Measurements from ENCODE around the gene TTC9B.
"Not testable (repeated sequence)": the region's sequence is repeated elsewhere in the genome, so short reads cannot be mapped to it uniquely, and the experiment has no call there.

The TTC9B gene

DNA sequence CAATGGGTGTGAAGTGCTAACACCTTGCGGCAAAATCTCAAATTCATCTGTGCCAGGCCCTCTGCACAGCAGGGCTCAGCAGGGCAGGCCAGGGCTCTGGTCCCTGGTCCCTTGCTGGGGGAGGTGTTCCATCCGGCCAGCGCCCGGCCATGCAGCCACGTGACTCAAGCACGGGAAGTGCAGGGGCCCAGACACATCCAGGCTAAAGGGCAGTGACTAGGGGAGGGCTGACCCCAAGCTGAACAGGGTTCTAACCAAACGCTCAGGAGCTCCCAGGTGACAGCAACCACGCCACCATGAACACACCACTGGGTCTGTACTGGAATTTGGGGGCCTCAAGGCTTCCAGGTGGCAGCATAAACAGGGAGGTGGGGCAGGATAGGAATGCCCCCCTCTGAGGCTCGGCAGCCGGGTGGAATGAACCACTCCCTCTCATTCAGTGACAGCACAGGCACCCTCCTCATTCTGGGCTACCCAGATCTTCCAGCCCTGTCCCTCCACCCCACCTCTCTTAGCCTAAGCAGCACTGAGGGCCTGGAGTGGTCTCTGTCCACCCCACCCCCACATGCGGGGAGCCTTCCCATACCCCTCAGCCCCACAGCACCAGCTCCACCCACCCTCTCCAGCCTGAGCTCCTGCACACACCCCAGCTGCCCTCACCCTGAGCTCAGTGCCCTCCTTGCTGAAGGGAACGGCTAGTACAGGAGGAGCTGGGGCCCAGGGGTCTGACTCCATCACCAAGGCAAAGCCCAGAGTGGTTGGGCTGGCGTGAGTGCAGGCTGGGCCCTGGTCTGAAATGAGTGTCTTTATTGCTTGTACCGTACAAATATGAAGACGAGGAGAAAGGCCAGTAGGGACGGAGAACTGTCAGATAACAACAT lies 13.6 kb upstream of the TTC9B start:
- no peak for DNase-seq

DNA sequence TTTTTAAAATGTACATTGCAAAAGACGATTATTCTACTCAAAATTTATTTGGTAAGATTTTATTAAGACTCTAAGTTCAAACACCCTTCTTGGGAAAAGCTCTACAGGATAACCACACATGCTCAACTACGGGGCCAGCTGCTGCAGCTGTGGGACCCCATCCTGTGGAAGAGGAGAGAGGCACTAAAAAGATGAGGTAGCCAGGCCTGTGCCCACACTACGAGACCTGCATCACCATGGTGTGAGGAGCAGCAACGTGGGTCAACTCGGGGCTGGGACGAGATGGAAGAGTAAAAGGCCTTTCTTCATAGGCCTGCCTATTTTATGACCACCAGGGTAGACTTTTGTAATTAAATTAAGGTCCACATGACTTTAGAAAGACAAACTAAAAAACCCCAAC lies 12.9 kb upstream of the TTC9B start:
- DNase-seq = no peak

DNA sequence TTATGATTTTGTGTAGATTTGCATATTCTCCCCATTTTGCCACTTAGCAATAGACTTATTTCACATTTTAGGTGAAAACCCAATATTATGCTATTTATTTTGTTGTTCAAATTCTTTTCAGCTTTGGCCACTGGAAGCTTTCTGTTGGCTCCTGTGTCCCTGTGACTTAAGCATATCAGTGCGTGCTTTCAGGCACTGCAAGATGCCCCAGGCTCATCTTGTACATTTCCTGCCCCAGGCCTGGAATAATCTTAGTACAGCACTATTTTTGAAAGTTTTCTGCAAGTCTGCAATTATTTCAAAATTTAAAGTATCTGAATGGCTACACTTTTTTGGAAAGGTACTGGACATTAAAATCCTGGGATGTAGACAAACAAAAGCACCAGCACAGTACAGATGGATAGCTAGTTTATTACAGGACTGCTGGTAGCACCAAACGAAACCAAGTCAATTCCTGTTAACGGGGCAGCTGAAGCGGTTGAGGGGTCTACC lies 11.8 kb upstream of the TTC9B start:
- DNase-seq = no peak

DNA sequence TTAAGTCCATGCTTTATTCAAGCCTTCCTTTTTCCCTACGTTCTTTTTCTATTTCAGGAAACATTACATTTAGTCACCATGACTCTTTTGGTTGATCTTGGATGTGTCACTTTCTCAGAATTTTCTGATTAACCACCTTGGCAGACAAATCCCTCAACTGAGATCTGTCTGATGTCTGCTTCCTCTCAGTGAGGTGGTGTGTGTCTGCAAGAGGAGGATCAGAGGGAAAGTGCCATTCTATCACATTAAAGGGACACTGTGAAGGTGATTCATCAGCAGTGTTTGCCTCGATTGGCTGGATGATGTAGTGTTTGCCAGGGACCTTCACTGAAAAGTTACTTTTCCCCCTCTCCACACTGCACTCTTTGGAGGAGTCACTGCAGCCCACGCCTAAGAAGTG lies 11.3 kb upstream of the TTC9B start:
- peak; percentile 16 to 29 for DNase-seq

DNA sequence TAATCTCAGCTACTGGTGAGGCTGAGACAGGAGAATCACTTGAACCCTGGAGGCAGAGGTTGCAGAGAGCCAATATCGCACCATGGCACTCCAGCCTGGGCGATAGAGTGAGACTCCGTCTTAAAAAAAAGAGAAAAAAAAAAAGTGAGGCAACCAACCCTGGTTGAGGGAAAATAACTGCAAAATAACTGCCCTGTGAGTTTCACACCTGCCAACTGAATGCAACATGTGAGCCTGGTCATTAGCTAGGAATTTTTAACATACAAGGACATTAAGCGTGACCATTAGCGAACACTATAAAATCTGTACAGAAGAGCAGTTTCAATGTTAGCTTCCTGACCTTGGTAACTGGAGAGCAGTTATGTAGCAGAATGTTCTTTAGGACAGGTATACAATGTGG lies 10.7 kb upstream of the TTC9B start:
- no peak for DNase-seq

DNA sequence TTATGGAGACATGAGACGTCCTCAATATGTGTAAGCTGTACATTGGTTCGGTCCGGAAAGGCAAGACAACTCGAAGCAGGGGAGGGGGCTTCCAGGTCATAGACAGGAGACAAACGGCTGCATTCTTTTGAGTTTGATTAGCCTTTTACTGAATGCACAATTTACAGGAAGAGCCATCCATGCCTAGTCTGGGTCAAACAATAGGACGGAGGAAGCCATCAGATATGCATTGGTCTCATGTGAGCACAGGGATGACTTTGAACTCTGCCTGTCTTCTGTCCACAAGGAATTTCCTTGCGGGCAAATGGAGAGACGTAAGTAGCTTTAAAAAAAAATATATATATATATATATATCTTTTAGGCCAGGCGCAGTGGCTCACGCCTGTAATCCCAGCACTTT lies 10.2 kb upstream of the TTC9B start:
- DNase-seq = no peak

DNA sequence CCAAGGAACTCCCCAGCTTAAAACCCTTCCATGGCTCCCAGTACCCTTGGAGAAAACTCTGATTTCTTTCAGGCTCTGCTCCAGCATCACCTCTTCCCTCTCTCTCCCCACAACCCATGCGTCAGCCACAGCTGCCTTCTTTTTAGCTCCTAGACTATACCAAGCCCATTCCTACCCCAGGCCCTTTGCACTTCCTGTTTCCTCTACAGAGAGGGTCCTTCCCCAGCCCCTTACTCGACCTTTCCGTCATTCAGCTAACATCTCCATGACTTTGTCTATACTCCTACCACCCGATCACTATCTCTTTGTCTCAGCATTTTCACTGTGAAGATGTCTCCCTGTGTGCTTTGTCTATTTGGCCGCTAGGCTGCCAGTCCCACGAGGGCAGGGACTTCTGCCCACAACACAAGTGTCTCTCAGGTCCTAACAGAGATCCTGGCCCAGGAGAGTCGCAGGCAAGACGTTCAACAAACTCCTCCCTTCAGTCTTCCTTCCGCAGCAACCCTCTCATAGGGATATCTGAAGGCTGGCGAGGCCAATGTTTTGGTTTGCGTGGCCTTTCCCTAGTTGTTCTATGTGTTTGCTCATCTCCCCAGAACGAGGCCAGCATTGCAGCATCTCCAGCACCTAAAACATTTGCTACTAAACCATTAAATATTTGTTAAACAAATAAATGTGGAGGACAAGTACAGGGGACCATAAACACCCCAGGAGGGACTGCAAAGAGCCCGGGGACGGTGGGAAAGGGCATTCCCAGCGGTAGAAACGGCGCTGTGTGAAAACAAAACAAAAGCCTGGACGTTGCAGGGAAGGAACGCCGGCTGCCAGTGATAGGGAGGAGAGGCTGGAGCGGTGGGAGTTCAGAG lies 7.5 kb upstream of the TTC9B start:
- DNase-seq = no peak

DNA sequence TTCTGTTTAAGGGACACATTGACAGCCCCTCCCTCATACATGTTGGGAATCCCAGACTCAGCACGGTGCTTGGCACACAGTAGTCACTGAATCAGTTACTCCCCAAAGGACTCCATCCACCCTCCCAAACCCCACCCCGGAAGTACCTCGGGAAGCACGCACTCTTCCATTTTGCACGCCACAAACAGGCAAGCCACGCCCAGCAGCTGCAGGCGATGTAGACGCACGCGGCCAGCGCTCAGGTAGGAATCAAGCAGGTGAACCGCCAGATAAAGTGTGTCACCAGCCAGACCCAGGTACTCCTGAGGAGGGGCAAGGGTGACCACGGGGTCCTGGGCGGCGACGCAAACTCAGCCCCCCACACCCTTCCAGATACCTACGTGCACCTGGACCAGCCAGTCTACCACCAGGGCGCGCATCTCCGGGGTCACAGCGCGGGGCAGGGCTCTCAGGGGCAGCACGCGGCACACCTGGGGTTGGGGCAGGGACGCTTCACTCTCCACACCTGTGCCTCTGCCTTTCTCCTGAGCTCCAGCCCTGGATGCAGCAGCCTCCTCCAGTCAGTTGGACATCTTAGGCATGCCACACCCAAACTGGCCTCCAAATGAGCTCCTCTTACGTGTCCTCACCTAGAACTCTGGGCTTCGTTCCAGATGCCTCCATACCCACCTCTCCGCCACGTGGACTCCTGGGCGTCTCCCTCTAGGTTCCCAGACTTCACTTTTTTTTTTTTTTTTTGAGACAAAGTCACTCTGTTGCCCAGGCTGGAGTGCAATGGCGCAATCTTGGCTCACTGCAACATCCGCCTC lies 6.4 kb upstream of the TTC9B start:
- no peak for DNase-seq

DNA sequence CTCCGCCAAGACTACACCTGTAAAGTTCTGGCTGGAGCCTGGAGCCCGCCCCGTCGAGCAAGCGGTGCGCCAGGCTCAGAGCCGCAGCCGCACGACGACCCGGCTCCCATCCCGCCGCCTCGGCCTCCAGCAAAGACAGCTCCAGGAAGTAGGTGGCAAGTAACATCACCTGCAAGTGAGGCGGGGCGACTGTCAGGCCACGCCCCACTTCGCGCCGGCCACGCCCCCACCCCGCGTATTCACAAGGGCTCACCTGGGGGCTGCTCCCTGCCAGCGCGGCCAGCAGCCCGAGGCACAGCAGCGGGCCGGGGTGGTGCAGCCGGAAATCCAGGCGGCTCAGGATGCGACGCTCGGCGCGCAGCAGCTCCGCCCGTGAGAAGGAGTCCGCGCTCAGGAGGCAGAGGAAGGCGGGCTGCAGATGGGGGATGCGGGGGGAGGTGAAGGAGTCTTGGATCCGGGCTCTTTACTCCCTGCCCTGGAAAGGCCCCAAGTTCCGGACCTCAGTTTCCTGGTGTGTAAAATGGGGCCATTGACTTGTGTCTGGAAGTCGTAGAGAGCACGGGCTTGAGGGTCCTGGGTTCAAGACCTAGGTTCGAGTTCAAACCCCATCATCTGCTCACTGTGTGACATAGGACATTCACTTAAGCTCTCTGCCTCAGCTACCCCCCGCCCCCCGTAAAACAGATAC lies 5.1 kb upstream of the TTC9B start:
- peak; percentile 14 to 35 for DNase-seq

DNA sequence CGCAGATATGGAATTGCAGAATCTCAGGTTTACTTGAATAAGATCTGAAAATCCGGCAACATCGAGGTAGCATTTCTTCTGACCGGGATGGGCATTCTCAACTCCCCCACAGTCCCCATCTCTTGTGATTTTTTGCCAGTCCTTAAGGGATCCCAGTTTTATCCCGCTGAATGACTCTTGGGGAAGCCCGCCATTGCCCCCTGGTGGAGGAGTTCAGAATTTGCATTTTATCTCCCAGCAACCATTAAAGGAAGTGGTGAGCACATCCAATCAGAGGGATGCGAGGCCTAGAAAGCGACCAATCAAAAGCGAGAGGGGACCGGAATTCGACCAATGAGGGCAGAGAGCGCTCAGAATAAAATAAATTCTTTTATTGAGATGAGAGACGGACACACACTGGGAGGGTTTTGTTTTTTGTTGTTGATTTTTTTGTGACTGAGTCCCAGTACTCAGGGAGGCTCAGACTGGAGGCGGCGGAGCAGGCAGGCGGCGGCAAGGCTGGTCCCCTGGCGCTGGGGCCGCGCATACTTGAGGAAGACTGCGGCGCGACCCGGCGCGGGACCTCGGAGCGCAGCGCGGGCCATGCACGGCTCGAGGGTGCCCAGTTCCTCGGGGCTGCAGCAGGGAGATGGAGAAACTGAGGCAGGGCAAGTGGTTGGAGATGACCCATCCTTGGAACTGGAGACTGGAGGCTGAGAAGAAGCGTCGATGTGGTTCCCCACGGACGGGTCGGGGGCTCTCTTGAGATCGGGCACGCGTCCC lies 3.9 kb upstream of the TTC9B start:
- peak; percentile 66 to 78 for DNase-seq

DNA sequence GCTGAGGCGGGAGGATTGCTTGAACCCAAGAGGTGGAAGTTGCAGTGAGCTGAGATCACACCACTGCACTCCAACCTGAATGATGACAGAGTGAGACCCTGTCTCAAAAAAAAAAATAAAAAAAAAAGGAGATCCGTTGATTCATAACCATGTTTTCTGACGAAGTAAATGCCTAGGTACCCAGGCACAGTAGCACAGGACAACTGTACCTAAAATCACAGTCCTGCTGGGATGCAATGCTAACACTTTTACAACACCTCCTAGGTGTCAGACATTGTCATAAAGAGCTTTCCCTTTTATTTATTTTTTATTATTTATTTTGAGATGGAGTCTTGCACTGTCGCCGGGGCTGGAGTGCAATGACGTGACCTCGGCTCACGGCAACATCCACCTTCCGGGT lies 2.5 kb upstream of the TTC9B start:
- no peak for DNase-seq

DNA sequence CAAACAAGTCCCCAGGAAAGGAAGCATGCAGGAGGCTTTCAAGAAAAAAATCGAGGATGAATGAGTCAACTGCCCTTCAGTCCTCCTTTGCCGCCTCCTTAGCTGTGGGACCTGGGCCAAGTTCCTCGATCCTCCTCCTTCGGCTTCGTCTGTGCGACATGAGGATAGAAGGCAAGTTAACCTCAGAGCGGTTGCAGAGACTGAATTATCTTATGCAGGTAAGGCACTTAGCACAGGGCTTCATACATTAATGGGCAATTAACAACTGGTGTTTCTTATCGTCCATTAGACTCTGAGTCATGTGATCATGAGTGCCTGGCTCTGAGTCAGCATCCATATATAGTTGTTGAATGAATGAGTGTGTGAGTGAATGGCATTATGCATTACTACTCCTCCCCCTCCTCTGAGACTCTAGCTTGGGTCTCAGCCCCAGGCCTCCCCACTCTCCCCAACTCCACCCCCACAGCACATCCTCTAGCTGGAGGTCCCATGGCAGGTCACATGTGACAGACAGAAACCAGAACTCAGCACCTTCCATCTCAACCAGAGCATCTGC lies 1.6 kb upstream of the TTC9B start:
- DNase-seq = no peak

DNA sequence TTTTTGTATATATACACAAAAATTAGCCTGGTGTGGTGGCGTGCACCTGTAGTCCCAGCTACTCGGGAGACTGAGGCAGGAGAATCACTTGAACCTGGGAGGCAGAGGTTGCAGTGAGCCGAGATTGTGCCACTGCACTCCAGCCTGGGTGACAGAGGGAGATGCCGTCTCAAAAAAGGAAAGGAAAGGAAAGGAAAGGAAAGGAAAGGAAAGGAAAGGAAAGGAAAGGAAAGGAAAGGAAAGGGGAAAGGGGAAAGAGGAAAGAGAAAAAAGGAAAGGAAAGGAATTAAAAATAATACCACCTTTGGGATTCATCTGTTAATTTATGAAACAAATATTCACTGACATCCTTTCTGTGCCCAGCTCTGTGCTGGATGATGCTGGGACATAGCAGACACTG lies 845 bp upstream of the TTC9B start:
- not testable (repeated sequence) for DNase-seq

DNA sequence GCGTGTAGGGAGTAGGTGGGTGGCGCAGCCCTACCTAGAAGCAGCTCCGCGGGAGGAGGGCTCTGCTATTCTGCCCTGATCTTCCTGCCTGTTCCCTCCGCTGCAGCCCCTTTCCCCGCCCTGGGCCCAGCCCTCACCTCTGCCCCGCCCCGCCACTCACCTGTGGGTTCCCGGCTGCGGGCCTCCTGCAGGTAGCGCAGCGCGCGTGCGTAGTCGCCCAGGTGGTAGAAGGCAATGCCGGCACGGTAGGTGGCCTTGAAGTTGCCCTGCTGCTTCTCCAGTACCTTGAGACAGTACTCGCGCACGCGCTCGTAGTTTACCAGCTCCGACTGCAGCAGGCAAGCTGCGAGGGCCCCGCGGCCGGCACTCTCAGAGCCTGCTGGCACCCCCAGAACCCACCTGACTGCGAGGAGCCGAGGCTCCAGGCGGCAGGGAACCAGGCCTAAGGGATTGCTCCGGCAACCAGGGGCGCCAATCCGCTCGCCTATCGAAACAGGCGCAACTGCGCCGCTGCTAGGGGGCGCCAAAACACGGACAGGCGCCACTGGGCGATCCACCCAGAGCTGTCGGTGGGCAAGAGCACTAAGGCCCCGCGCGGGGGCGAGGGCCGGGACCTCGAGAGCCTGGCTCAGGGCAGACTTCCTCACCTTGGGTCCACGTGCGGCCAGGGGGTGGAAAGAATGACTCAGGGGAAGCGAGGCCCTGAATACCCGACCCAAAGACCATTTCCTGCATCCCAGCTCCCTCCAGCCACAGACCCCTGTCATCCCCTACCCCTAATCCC lies 965 bp downstream of the TTC9B start:
- no peak for DNase-seq

DNA sequence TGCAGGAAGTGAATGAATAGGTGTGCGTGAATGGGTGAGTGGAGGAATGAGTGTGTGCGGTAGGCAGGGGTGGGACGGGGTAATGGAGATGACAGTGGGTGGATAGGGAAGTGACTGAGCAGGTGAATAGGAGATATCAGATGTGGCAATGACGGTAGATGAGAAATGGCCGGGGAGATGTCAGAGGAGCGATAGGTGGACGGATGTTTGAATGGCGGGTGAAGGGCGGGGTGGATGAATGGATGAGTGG lies 1.5 kb downstream of the TTC9B start:
- DNase-seq = no peak

DNA sequence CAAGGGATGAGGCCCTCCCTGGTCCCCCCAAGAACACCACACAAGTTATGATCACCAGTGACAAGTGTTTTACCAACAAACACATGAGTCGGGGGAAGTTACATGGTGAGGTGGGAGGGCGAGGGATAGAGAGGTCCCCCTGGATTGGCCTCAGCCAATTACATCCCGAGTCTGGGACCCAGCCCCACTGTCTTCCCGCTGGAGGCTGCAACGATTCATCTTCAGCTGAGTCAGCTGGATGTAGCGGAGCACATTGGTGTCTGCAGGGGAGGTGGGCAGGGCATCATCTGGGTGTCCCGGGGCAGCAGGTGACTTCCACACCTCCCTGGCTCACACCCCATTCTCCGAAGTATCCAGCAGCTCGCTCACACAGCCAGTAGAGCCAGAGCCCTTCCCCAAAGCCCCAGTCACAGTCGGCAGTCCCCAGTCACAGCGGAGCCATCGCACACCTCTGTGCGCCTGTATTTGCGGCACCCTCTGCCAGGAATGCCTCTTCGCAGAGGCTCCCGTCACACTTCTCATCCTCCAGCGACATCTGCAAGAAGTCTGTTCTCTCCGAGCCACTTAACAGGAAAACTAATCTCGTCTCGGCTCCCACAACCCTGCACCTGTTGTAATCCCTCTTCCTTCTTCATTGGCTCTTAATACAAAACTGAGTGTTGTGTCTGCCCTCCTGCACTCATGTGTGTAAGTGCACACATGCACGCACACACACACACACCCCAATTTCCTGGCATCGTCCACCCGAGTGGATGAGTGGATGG lies 2.0 kb downstream of the TTC9B start:
- no peak for DNase-seq

DNA sequence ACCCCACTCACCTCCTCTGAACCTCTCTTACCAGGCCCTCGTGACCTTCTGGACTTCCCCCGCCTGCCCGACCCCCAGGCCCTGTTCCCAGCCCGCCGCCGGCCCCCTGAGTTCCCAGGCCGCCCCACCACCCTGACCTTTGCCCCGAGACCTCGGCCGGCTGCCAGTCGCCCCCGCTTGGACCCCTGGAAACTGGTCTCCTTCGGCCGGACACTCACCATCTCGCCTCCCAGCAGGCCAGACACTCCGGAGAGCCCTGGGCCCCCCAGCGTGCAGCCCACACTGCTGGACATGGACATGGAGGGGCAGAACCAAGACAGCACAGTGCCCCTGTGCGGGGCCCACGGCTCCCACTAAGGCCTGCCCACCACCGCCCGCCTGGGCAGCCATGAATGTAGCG lies 3.2 kb downstream of the TTC9B start:
- no peak for DNase-seq

DNA sequence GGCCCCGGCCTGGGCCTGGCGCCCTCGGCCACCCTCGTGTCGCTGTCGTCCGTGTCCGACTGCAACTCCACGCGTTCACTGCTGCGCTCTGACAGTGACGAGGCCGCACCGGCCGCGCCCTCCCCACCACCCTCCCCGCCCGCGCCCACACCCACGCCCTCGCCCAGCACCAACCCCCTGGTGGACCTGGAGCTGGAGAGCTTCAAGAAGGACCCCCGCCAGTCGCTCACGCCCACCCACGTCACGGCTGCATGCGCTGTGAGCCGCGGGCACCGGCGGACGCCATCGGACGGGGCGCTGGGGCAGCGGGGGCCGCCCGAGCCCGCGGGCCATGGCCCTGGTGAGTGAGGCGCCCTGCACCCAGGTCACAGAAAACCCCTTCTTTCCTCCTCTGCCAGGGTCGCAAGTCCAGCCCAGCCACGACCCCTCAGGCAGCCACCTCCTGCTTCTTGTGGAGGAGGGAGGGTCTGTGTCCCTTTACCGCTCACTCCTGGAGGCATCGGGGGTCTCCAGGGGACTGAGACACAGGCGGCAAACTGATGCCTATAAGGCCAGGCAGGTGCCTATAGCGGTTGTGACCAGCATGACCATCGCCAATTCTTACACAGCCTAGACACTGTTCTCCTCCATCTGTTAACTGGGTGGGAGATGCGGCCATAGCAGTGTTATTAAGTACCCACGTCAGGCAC lies 4.2 kb downstream of the TTC9B start:
- DNase-seq = no peak

DNA sequence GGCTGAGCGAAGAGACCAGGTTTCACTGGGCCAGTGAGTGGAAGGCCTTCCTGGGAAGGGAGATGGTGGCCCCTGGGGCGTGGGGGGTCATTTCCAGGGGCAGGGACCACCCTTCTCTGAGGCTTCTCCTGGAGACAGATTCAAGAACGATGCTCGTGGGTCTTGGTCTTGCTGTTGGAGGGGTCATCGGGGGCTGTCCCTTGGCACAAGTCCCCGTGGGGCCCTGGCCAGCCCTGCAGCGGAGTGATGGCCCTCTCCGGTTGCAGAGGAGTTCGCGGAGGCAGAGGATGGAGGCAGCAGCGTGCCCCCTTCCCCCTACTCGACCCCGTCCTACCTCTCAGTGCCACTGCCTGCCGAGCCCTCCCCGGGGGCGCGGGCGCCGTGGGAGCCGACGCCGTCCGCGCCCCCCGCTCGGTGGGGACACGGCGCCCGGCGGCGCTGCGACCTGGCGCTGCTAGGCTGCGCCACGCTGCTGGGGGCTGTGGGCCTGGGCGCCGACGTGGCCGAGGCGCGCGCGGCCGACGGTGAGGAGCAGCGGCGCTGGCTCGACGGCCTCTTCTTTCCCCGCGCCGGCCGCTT lies 4.8 kb downstream of the TTC9B start:
- no peak for DNase-seq

Measured in activated CD4-positive, alpha-beta T cell treated with anti-CD3 and anti-CD28 coated beads for 4 hours (primary cell).